ENCODE results near the gene SORCS1. TPM values are rescaled to one million over a fixed set of nuclear protein-coding genes. Genes with fewer than 3 reads are reported as not detected.

SORCS1 gene
- polyA plus RNA-seq, 1 of the 3 experiments (the other 2 are of a cell fraction): 0.66 TPM

GRCh38 chr10:106626371-106626770, 538.1 kb downstream of the SORCS1 start (continued):
- TF ChIP-seq USF1 (IDR thresholded peaks at IDR 0.05; ENCODE audit: borderline replicate concordance, low read depth) (no peak), GATA2 (CRISPR knock-in tag; IDR thresholded peaks at IDR 0.05) (no peak), MEF2A (IDR thresholded peaks at IDR 0.05; ENCODE audit: borderline replicate concordance, low read depth) (no peak), FOSL2 (IDR thresholded peaks at IDR 0.05; ENCODE audit: borderline replicate concordance, low read depth) (no peak), ZBTB33 (IDR thresholded peaks at IDR 0.05; ENCODE audit: borderline replicate concordance, low read depth) (no peak), POLR2AphosphoS5 (IDR thresholded peaks at IDR 0.05; ENCODE audit: low read depth, low read length) (no peak)

- H3K79me2 ChIP-seq (ENCODE audit: insufficient read depth): no peaks in the 10 kb centered on the region
- no peaks in the 10 kb centered on the region for H4K20me1 ChIP-seq (ENCODE audit: insufficient read depth)
- H3F3A ChIP-seq (replicated peaks; ENCODE audit: insufficient read depth): no peaks in the 10 kb centered on the region
- H3K4me3 ChIP-seq (ENCODE audit: low read depth in 2 of 2, low read length in 1 of 2): no peak overlapping the region
- H2AFZ ChIP-seq (ENCODE audit: low read depth): no peak overlapping the region
- peak overlapping the region in 1 of 2 experiments; percentile 59; a peak in 2 of 4 replicates for H3K27ac ChIP-seq (ENCODE audit: low read depth in 2 of 2, low read length in 1 of 2)
- no peak overlapping the region for H3K9ac ChIP-seq
- H3K9me2 ChIP-seq: no peaks in the 10 kb centered on the region
- no peak for DNase-seq
- peaks cover 0 to 14% of the 10 kb centered on the region in 2 experiments; a peak in 2 of 4 replicates for H3K4me1 ChIP-seq (ENCODE audit: control insufficient read depth in 1 of 2, insufficient read depth in 2 of 2, low read depth in 1 of 2, low read length in 1 of 2)
- CTCF ChIA-PET: interaction anchor here (0.6 to 2.8 kb wide), 26 partner anchors 10 to 1190 kb away, joined by 3 to 14 read pairs (median 4); partner anchors contain the start of gene SORCS1
- H3K9me3 ChIP-seq: no peaks in the 10 kb centered on the region
- H3K27me3 ChIP-seq (ENCODE audit: insufficient read depth): no peaks in the 10 kb centered on the region
- H3K4me2 ChIP-seq: no peak overlapping the region
- H3K36me3 ChIP-seq (replicated peaks in 1 of 2; ENCODE audit: control insufficient read depth in 1 of 2, insufficient read depth in 2 of 2, low read length in 1 of 2): no peaks in the 10 kb centered on the region
- 42% methylated on average over 4 of the region's 6 CpGs for whole genome bisulfite sequencing (ENCODE audit: low lambda C conversion rate)
- POLR2A ChIA-PET: no interaction called here
- no peak for TF ChIP-seq TAF1 (IDR thresholded peaks at IDR 0.05; ENCODE audit: borderline replicate concordance, low read depth, low read length)
- no peak for TF ChIP-seq USF1 (IDR thresholded peaks at IDR 0.05; ENCODE audit: borderline replicate concordance, low read depth)
- no peak for TF ChIP-seq REST (IDR thresholded peaks at IDR 0.05; ENCODE audit: low read depth, low read length)
- TF ChIP-seq CTCF (IDR thresholded peaks at IDR 0.05): no peak
- no peak for TF ChIP-seq FOXM1 (IDR thresholded peaks at IDR 0.05; ENCODE audit: low read depth)
- no peak for TF ChIP-seq POLR2AphosphoS5 (IDR thresholded peaks at IDR 0.05; ENCODE audit: low read depth, low read length)
- no peak for TF ChIP-seq RFX5 (IDR thresholded peaks at IDR 0.05; ENCODE audit: low read length)
- no peak for TF ChIP-seq GATA2 (CRISPR knock-in tag; IDR thresholded peaks at IDR 0.05)
- TF ChIP-seq RCOR1 (IDR thresholded peaks at IDR 0.05; ENCODE audit: low read length): no peak
- TF ChIP-seq FOSL2 (IDR thresholded peaks at IDR 0.05; ENCODE audit: borderline replicate concordance, low read depth): no peak
- no peak for TF ChIP-seq EP300 (IDR thresholded peaks at IDR 0.05; ENCODE audit: borderline replicate concordance in 1 of 2, low read depth in 1 of 2, low read length in 1 of 2)
- no peak for TF ChIP-seq ELF1 (IDR thresholded peaks at IDR 0.05)
- no peak for TF ChIP-seq EZH2phosphoT487 (IDR thresholded peaks at IDR 0.05; ENCODE audit: borderline replicate concordance, low read depth)
- no peak for TF ChIP-seq FOXJ3 (CRISPR knock-in tag; IDR thresholded peaks at IDR 0.05)
- TF ChIP-seq PBX3 (IDR thresholded peaks at IDR 0.05): no peak
- TF ChIP-seq ZBTB33 (IDR thresholded peaks at IDR 0.05; ENCODE audit: borderline replicate concordance, low read depth): no peak
Measured at GRCh38 chr10:106625751-106626150, 538.8 kb downstream of the SORCS1 start.
